BLaER1 (cell line): ENCODE results near the gene HYAL3.
A peak's percentile ranks its signal among the peaks of the same experiment; 100 is the strongest.
"Not testable (repeated sequence)": the region's sequence is repeated elsewhere in the genome, so short reads cannot be mapped to it uniquely, and the experiment has no call there.

Experiments
- H3K27ac ChIP-seq: shearing (Covaris generic); formaldehyde crosslinking; 2 replicates; pipeline ENCODE4 v1.8.1; 2022
- H3K27me3 ChIP-seq: shearing (Covaris generic); formaldehyde crosslinking; 2 replicates; pipeline ENCODE4 v1.8.1; 2022
- H3K36me3 ChIP-seq: shearing (Covaris generic); formaldehyde crosslinking; 2 replicates; pipeline ENCODE4 v1.8.1; 2022
- H3K4me1 ChIP-seq: shearing (Covaris generic); formaldehyde crosslinking; 2 replicates; pipeline ENCODE4 v1.8.1; 2022
- H3K4me2 ChIP-seq: shearing (Covaris generic); formaldehyde crosslinking; 2 replicates; pipeline ENCODE4 v1.8.1; 2022
- H3K4me3 ChIP-seq: shearing (Covaris generic); formaldehyde crosslinking; 2 replicates; pipeline ENCODE4 v1.8.1; 2022
- H3K9ac ChIP-seq: shearing (Covaris generic); formaldehyde crosslinking; 2 replicates; pipeline ENCODE4 v1.8.1; 2022
- H3K9me3 ChIP-seq: shearing (Covaris generic); formaldehyde crosslinking; 2 replicates; pipeline ENCODE4 v1.8.1; 2022
- H4K20me1 ChIP-seq: shearing (Covaris generic); formaldehyde crosslinking; 2 replicates; pipeline ENCODE4 v1.8.1; 2022
- Cebpa-rat ChIP-seq: shearing (Covaris generic); IDR thresholded peaks from 2 replicates; pipeline ENCODE4 v1.8.1; 2022

The HYAL3 gene

DNA sequence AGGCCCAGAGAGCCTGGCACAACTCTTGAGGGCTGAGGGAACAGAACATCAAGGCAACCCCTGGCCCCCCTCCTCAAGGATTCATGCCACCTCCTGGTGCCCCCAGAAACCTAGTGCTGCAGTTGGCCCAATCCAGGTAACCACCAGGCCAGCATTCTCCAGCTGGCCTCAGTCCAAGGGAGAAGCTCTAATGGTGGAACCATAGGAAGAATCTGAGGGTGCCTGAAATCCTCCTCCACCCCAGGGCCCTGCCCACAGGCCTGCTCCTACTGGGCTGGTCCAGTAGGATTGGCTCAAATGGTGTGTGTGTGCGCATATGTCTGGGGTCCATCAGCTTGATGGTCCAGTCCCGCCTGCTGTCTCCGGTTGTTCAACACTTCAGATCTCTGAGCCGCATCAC is 15.6 kb upstream of the HYAL3 start:
- peaks cover 55% of the 10 kb centered on the region for H3K36me3 ChIP-seq
- no peak overlapping the region for H3K9ac ChIP-seq
- H3K4me2 ChIP-seq = no peak overlapping the region
- H3K4me3 ChIP-seq = no peak overlapping the region
- H4K20me1 ChIP-seq = peaks cover 42% of the 10 kb centered on the region
- H3K9me3 ChIP-seq = peaks cover under 1% of the 10 kb centered on the region
- peaks cover 33% of the 10 kb centered on the region for H3K4me1 ChIP-seq
- H3K27me3 ChIP-seq = no peaks in the 10 kb centered on the region
- TF ChIP-seq Cebpa-rat = no peak
- H3K27ac ChIP-seq = no peak overlapping the region

GRCh38 chr3:50314342-50314741 is 15.1 kb upstream of the HYAL3 start:
- peaks cover 28% of the 10 kb centered on the region for H3K4me1 ChIP-seq
- H3K4me3 ChIP-seq = no peak overlapping the region
- no peak overlapping the region for H3K4me2 ChIP-seq
- no peak overlapping the region for H3K9ac ChIP-seq
- no peak overlapping the region for H3K27ac ChIP-seq
- H4K20me1 ChIP-seq = peaks cover 37% of the 10 kb centered on the region
- no peaks in the 10 kb centered on the region for H3K27me3 ChIP-seq
- H3K9me3 ChIP-seq = peaks cover 6% of the 10 kb centered on the region
- TF ChIP-seq Cebpa-rat = no peak
- peaks cover 55% of the 10 kb centered on the region for H3K36me3 ChIP-seq

DNA sequence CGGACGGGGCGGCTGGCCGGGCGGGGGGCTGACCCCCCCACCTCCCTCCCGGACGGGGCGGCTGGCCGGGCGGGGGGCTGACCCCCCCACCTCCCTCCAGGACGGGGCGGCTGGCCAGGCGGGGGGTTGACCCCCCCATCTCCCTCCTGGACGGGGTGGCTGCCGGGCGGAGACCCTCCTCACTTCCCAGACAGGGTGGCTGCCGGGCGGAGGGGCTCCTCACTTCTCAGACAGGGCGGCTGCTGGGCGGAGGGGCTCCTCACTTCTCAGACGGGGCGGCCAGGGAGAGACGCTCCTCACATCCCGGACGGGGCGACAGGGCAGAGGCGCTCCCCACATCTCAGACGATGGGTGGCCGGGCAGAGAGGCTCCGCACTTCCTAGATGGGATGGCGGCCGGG is 12.8 kb upstream of the HYAL3 start:
- H3K9ac ChIP-seq, H3K4me2 ChIP-seq, H3K4me1 ChIP-seq, H3K4me3 ChIP-seq, H3K27ac ChIP-seq, H3K27me3 ChIP-seq: not testable (repeated sequence)
- Histone ChIP-seq H3K36me3 (peaks cover 46% of the 10 kb centered on the region), H3K9me3 (peaks cover 29% of the 10 kb centered on the region), H4K20me1 (peaks cover 15% of the 10 kb centered on the region)

DNA sequence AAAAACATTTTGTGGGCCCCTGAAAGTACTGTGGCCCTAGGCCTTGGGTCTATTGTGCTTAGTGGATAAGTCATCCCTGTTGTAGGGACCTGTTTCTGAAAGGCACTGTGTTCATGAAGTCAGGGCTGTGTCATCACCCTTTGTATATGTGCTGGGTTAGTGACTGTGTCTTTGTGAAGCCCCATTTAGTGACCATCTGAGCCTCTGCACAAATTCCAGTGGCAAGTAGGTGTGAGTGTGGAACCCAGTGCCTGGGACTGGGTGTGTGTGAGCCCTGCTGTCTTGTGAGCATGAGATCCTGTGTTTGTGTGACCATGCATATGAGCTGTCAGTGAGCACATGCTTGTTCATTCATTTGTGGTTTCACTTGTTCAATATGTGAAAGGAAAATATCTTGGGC is 5.4 kb upstream of the HYAL3 start:
- Histone ChIP-seq H3K4me2 (no peak overlapping the region), H4K20me1 (no peaks in the 10 kb centered on the region), H3K27me3 (no peaks in the 10 kb centered on the region), H3K27ac (no peak overlapping the region), H3K4me3 (no peak overlapping the region), H3K4me1 (peaks cover 9% of the 10 kb centered on the region), H3K9ac (no peak overlapping the region), H3K9me3 (peaks cover 35% of the 10 kb centered on the region), H3K36me3 (peaks cover 25% of the 10 kb centered on the region)
- no peak for TF ChIP-seq Cebpa-rat

- peaks cover 14% of the 10 kb centered on the region for H3K4me1 ChIP-seq
- TF ChIP-seq Cebpa-rat = no peak
- no peak within 1 kb of the TSS for H3K27ac ChIP-seq
- peaks cover 22% of the 10 kb centered on the region for H3K9me3 ChIP-seq
- H3K27me3 ChIP-seq = no peaks in the 10 kb centered on the region
- H4K20me1 ChIP-seq = 0 out of 2 replicates have a peak, but pooled peaks cover 4% of the 10 kb centered on the region
- H3K4me3 ChIP-seq = no peak within 1 kb of the TSS
- H3K36me3 ChIP-seq = peaks cover 15% of the 10 kb centered on the region; the same call in 1 of the 2 replicates
- no peak within 1 kb of the TSS for H3K4me2 ChIP-seq
- H3K9ac ChIP-seq = no peak within 1 kb of the TSS
Observed at GRCh38 chr3:50303013-50303815, 4.0 kb upstream of the HYAL3 start, which contains the start of gene HYAL1. Gene HYAL1, minus strand, starts transcription at chr3:50303574. Its CDS starts 618 bp downstream, at chr3:50302956.

GRCh38 chr3:50302095-50303012 is 3.1 kb upstream of the HYAL3 start:
- Histone ChIP-seq H3K27ac (no peak overlapping the region), H3K36me3 (peaks cover 10% of the 10 kb centered on the region), H3K4me2 (no peak overlapping the region), H3K9me3 (peaks cover 13% of the 10 kb centered on the region), H3K4me1 (peaks cover 21% of the 10 kb centered on the region), H3K27me3 (no peaks in the 10 kb centered on the region), H3K9ac (no peak overlapping the region), H4K20me1 (0 out of 2 replicates have a peak, but pooled peaks cover 8% of the 10 kb centered on the region), H3K4me3 (no peak overlapping the region)
- TF ChIP-seq Cebpa-rat = no peak

DNA sequence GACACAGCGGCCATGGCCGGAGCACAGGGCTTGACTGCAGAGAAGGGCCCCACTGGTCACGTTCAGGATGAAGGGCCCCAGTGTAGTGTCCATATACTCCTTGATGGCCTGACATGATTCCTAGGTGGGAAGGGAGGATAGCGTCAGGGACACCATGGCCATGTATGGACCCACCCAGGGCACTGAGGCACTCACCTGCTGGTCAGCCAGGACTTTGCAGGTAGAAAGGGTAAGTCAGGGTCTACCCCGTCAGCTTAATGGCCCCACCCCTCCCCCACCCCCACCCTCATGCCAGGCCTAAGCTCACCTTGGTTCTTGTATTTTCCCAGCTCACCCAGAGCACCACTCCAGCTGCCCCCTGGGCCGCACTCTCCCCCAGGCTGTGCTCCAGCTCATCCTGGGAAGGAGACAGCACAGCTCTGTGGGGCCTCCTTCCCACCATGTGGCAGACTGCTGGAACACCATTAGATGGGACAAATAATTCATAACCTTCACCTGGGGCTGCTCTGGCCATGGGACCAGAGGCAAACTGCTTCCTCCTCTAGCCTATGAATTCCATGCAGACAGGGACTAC is 1.6 kb upstream of the HYAL3 start:
- H3K9me3 ChIP-seq = no peaks in the 10 kb centered on the region
- no peak overlapping the region for H3K4me2 ChIP-seq
- H3K9ac ChIP-seq = no peak overlapping the region
- no peak overlapping the region for H3K27ac ChIP-seq
- 0 out of 2 replicates have a peak, but pooled peaks cover 8% of the 10 kb centered on the region for H4K20me1 ChIP-seq
- H3K4me1 ChIP-seq = peaks cover 21% of the 10 kb centered on the region
- H3K27me3 ChIP-seq = no peaks in the 10 kb centered on the region
- H3K4me3 ChIP-seq = no peak overlapping the region
- H3K36me3 ChIP-seq = peaks cover 8% of the 10 kb centered on the region; the same call in 1 of the 2 replicates
- no peak for TF ChIP-seq Cebpa-rat

DNA sequence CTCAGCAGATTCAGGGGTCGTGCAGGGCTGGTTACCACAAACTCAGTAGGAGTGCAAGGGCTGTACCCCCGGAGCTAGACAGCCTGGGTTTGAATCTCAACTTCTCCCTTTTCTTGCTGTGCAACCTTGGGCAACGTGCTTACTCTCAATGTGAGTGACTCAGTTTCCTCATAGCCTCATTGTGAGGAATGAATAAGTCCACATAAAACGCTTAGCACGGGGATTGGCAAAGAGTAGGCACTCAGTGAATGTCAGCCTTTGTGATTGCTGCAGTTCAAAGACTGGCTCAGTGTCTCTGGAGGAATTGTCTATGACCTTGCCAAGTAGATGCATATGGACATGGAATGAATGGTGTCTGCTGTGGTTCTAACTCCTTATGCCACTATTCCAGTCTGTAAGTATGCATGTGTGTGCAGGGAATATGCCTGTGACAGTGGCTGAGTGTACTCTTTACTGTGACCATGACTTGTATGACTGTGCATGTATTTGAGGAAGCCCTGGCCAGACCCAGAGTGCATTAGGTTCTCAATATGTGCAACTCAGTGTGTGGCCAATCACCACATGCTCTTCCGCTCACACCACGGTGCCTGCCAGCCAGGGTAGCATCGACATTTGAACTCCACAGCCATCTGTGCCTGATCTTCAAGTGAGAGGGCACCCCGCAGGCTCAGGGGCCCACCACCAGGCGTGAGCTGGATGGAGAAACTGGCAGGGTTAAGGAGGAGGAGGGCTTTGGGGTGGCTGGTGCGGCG is 900 bp upstream of the HYAL3 start:
- Histone ChIP-seq H3K9me3 (no peaks in the 10 kb centered on the region), H4K20me1 (0 out of 2 replicates have a peak, but pooled peaks cover 8% of the 10 kb centered on the region), H3K9ac (peak overlapping the region; percentile 70), H3K27me3 (no peaks in the 10 kb centered on the region), H3K27ac (peak overlapping the region; percentile 36; the same call in 1 of the 2 replicates), H3K36me3 (peaks cover 8% of the 10 kb centered on the region; the same call in 1 of the 2 replicates), H3K4me3 (peak overlapping the region; percentile 78), H3K4me1 (peaks cover 21% of the 10 kb centered on the region), H3K4me2 (peak overlapping the region; percentile 84)
- TF ChIP-seq Cebpa-rat = no peak

- Histone ChIP-seq H3K9me3 (no peaks in the 10 kb centered on the region), H3K27ac (peak overlapping the region; percentile 36; the same call in 1 of the 2 replicates), H4K20me1 (0 out of 2 replicates have a peak, but pooled peaks cover 8% of the 10 kb centered on the region), H3K9ac (peak overlapping the region; percentile 70), H3K4me1 (peaks cover 21% of the 10 kb centered on the region), H3K4me3 (peak overlapping the region; percentile 78), H3K36me3 (peaks cover 8% of the 10 kb centered on the region; the same call in 1 of the 2 replicates), H3K4me2 (peak overlapping the region; percentile 84), H3K27me3 (no peaks in the 10 kb centered on the region)
- TF ChIP-seq Cebpa-rat = no peak
Observed at GRCh38 chr3:50299638-50299928, 378 bp upstream of the HYAL3 start.
